CD4-positive, alpha-beta T cell treated with Interleukin-17A for 4 hours (primary cell): Measurements from ENCODE around the gene CLEC2L.
"Not testable (repeated sequence)": the region's sequence is repeated elsewhere in the genome, so short reads cannot be mapped to it uniquely, and the experiment has no call there.

Experiments used
- DNase-seq: peaks from one replicate; pipeline ENCODE4 v3.0.0-alpha.2; 2020; ENCODE audit warnings: mixed read lengths

CLEC2L gene

DNA sequence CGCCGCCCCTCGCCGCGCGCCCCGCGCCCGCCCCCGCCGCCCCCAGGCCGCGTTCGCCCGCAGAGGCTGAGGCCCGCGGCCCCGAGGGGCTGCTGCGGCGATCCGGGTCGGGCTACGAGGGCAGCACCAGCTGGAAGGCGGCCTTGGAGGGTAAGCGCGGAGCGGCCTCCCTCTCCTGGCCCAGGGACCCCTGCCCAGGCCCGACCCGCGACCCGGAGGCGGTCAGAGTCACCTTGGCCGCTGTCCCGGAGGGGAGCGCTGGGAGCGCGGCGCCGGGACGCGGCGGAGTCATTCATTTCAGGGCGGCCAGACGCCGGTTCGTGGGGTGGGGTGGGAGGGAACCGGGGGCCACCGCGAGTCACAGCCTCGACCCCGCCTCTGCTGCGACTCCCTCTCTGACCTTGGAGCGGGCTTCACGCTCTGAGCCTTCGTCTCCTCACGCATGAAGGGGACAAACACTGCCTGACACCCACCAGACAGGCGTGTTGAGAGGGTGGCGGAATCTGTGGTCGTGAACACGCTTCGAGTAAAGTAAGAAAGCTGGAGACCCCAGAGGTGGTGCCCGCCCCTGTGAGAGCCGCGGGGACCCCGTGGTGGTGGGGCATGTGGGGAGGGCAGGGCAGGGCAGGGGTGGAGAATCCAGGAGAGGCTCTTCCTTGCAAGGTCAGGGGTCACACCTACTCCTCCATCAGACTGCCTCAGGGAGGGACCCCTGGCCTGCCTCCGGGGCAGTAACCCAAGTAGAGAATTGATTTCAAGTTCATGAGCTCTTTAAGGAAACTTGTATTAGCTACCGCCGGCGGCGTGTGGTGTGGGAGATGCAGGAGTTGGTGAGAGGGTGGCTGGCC lies 707 bp downstream of the CLEC2L start:
- no peak for DNase-seq

GRCh38 chr7:139525239-139525638 lies 1.8 kb downstream of the CLEC2L start:
- no peak for DNase-seq

GRCh38 chr7:139525750-139526149 lies 2.3 kb downstream of the CLEC2L start:
- DNase-seq, result no peak

- DNase-seq, result no peak
Measured at GRCh38 chr7:139526578-139527544, 3.4 kb downstream of the CLEC2L start.

DNA sequence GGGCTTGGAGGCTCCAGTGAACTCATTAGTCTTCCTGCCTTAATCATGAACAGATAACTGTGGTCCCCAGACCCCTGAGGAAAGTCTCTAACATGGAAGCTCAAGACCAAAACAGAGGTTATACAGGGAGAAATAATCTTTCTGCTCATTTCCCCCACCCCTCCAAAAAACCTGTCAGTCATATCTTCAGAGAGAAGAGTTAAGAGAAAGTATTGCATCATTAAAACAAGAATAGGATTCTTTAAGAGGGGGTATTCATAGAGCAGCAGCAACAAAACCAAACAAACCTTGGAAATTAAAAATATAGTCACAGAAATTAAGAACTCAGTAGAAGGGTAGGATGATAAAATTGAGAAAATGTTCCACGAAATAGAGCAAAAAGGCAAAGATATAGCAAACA lies 7.6 kb downstream of the CLEC2L start:
- DNase-seq, result no peak

GRCh38 chr7:139532636-139533155 lies 9.2 kb downstream of the CLEC2L start:
- DNase-seq, result no peak

GRCh38 chr7:139534096-139534495 lies 10.6 kb downstream of the CLEC2L start:
- DNase-seq, result no peak

DNA sequence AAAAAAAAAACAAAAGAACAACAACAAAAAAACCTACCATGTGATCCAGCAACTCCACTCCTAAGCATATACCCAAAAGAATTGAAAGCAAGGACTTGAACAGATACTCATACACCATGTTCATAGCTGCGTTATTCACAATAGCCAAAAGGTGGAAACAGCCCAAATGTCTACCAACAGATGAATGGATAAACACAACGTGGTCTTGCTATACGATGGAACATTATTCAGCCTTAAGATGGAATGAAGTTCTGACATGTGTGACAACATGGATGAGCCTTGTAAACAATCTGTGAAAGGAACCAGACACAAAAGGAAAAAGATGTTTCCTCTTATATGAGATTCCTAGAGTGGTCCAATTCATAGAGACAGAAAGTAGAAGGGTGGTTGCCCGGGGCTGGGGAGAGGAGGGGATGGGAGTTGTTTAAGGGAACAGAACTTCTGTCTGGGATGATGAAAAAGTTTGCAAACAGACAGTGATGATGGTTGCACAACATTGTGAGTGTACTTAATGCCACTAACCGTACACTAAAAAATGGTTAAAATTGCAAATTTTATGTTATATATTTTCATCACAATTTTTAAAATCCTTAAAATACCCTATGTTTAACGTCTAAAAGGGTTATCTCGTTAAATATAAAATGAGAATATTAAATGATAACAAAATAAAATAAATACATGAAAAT lies 11.6 kb downstream of the CLEC2L start:
- DNase-seq, result no peak

- no peak for DNase-seq
Measured at GRCh38 chr7:139536152-139536551, 12.7 kb downstream of the CLEC2L start.

- no peak for DNase-seq
Measured at GRCh38 chr7:139538881-139539635, 15.6 kb downstream of the CLEC2L start.

- no peak for DNase-seq
Measured at GRCh38 chr7:139540203-139540602, 16.7 kb downstream of the CLEC2L start.

DNA sequence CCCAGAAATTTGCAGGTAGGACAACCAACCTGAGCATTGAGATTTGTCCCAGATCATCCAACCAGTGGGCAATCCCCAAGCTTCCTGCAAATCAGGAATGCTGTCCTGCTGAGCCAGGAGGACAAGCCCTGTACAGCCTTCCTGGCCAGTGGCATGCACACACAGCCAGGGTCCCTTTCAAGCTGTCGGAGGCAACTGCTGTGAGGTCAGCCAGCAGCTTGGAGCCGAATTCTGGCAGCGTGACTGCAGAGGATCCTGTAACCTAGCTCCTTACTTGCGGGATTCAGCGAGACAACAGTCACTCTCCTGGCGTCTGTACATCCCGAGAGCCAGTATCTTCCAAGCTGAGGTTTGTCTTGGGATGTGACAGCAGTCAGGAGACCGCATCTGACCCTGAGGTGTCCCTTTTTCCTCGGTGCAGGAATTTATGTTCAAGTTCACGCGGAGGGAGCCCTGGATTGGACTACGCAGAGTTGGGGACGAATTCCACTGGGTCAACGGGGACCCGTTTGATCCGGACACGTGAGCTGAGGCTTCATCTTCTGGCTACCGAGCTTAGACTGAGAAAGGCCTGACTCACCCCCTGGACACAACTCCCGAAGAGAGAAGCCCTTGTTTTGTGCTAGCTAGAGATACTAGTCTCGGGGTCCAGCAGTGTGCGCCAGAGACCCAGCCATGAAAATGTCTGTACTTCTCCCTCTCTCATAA lies 18.3 kb downstream of the CLEC2L start:
- DNase-seq, result no peak

DNA sequence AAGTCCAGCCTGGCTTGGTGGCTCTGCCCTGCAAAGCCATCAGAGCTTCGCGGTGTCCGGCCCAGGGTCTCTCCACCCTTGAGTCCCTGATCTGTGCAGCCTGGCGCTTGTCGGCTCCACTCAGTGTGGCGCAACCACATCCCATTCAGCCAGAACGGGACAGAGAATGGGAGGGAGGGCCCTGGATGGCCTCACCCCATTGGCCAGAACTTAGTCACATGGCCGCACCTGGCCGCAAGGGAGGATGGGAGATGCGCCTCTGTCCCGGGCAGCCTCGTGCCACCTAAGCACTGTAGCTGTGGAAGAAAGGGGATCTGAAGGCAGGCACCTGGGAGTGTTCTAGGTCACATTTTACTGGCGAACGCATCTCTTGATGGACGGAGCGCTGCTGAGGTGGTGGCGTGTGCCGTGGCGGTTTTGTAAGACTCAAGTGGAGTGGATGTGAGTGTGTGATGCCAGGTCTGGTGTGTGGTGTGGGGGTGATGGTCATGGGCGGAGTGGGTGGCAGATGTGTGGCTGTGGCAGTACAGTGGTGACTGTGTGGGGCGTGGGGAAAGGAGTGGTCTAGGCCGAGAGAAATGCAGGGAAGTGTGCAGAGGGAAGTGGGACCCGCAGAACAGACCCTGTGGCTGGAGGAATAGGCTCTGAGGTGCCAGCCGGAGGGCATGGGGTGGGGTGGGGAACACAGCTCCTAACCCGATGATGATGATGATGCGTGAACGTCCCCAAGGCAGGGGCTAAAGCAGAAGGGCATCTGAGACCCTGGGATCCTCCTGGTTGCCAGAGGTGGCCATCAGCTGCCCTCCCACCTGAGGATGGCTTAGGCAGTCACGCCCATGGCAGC lies 19.0 kb downstream of the CLEC2L start:
- no peak for DNase-seq

DNA sequence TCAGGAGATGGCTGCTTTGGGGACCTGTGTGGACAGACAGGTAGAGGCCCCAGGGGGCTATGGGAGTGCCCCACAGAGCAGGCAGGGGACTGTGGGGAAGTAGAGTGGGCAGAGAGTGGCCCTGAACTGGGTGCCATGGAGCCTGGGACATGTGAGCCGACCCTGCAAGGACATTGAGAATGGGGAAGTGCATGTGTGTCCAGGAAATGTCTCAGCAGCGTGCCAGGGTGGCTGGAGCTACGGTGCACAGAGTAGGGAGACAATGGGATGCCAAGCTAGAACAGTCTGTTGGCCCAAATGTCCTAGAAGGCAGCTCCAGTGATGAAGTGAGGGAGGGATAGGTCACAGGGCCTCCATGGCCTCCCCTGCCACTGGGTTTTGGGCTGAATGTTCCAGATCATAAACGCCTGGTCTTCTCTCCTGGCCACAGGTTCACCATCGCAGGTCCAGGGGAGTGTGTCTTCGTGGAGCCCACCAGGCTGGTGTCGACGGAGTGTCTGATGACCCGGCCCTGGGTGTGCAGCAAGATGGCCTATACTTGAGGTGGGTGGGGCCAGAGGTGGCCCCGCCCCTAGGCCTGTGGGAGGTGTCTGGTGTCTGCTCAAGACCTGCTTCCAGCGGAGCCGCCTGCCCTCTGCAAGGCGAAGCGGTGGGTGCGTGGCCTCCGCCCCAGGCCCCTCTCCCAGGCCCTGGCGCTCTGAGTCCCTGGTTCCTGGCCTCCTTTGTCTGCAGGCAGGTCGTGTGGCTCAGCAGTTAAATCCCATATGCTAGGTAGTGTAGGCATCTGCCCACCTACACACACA lies 20.5 kb downstream of the CLEC2L start:
- DNase-seq, result no peak

DNA sequence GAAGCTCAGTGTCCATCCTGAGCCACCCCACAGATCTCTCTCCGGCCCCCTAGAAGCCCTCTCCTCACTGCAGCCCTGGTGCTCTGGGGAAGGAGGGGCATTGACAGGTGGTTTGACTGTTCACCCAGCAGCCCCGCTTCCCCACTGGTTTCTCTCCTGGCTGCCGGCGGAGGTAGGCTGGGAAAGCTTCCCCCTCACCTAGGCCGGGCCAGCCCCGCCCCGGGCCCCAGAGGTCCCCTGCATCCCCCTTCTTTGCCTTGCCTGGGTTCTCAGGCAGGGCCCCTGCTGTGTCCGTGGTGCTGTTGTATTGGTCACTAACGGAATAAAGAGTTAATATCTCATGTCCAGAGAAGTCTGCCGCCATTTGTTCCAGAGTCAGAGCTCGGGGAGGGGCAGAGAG lies 21.2 kb downstream of the CLEC2L start:
- DNase-seq, result no peak

GRCh38 chr7:139548302-139549028 lies 25.0 kb downstream of the CLEC2L start:
- no peak for DNase-seq

- DNase-seq, result not testable (repeated sequence)
Measured at GRCh38 chr7:139553991-139554700, 30.7 kb downstream of the CLEC2L start.
